UCSD-AML1 (cell line): ENCODE results near the gene DNAH2.

Experiments
- DNase-seq: peaks from one replicate; lab custom pipeline; 2025; ENCODE audit not compliant: unreplicated experiment; lab: John Stamatoyannopoulos, UW

The DNAH2 gene

DNA sequence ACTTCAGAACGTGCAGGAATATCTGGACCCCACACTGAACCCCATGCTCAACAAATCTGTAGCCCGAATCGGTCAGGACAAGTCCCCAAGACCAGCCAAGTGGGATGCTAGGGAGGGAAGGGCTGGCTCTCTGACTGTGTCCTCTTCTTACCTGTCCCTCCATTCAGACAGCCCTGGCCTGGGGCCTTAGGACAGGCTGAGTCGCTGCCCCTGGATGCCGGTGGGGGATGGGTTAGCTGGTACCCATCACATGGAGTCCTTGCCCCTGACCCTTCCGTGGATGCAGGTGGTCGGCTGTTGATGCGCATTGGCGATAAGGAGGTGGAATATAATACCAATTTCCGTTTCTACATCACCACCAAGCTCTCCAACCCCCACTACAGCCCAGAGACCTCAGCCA is 100.5 kb downstream of the DNAH2 start:
- no peak for DNase-seq

DNA sequence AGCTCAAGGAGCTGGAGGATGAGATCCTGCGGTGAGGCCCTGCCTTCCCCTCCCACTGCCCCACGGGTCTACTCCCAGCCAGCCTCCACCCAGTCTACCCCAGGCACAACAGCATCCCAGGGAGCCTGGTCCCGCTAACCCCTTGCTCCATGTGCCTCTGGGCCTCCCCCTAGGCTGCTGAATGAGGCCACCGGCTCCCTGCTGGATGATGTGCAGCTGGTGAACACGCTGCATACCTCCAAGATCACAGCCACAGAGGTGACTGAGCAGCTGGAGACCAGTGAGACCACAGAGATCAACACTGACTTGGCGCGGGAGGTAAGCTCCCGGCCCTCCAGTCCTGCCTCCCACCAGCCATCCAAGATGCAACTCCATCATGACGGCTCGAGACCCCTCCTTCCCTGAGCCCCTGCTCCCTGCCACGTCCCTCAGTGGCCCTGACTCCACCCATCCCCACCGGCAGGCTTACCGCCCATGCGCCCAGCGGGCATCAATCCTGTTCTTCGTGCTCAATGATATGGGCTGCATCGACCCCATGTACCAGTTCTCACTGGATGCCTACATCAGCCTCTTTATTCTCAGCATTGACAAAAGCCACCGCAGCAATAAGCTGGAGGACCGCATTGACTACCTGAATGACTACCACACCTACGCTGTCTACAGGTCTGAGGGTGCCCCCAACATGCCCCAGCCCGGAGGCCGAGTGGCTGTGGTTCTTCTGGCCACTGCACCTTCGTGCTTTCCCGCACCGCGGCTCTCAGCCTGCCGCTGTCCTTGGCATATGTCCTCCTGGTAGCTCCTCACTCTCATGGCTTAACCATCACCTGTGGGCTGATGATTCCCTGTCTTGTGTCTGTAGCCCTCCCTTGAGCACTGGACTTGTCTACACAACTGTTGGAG is 101.5 kb downstream of the DNAH2 start:
- no peak for DNase-seq

- no peak for DNase-seq
These were observed 102.7 kb downstream of the DNAH2 start for GRCh38 chr17:7820231-7820630.

- no peak for DNase-seq
These were observed 104.6 kb downstream of the DNAH2 start for GRCh38 chr17:7822126-7822525.

GRCh38 chr17:7823581-7824001 is 106.0 kb downstream of the DNAH2 start:
- no peak for DNase-seq

DNA sequence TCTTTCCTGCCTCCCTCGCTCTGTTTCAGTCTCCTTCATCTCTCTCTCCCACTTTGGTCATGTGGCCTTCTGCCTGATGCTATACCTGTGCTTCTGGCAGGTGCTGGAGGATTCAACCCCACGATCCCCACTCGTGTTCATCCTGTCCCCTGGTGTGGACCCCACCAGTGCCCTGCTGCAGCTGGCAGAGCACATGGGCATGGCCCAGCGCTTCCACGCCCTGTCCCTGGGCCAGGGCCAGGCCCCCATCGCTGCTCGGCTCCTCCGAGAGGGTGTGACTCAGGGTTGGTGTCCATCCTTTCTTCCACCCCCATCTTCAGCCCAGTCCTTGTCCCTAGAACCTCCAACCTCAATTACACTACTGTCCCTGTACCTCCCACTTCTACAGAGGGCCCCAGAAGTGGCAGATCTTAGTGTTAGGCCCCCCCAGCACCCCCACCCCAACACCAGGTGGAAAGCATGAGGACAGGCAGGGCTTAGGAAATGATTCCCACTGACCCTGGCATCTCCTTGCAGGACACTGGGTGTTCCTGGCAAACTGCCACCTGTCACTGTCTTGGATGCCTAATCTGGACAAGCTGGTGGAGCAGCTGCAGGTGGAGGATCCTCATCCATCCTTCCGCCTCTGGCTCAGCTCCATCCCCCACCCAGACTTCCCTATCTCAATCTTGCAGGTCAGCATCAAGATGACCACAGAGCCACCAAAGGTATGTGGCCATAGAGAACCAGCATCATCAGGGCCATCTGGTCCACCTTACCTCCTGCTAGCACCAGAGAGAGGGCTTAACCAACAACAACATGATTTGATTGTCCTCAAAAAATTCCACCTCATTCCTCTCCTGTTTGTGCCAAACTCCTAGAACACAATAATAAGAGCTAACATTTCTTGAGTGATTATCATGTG is 106.7 kb downstream of the DNAH2 start:
- DNase-seq: no peak

GRCh38 chr17:7825206-7825990 is 107.9 kb downstream of the DNAH2 start:
- no peak for DNase-seq

GRCh38 chr17:7830616-7831015 is 113.1 kb downstream of the DNAH2 start:
- no peak for DNase-seq

DNA sequence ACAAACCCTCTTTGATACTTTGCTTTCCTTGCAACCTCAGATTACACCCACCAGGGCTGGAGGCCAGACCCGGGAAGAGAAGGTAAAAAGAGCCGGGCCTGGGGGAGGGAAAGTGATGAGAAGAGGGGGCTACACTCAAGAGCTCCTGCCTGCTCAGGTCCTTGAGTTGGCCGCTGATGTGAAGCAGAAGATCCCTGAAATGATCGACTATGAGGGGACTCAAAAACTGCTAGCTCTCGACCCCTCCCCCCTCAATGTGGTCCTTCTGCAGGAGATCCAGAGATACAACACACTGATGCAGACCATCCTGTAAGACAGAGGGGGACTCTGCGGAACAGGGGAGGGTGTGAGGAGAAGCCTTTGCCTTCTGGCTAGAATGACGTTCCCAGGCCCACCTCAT is 113.7 kb downstream of the DNAH2 start:
- no peak for DNase-seq

GRCh38 chr17:7832431-7832830 is 114.9 kb downstream of the DNAH2 start:
- no peak for DNase-seq

DNA sequence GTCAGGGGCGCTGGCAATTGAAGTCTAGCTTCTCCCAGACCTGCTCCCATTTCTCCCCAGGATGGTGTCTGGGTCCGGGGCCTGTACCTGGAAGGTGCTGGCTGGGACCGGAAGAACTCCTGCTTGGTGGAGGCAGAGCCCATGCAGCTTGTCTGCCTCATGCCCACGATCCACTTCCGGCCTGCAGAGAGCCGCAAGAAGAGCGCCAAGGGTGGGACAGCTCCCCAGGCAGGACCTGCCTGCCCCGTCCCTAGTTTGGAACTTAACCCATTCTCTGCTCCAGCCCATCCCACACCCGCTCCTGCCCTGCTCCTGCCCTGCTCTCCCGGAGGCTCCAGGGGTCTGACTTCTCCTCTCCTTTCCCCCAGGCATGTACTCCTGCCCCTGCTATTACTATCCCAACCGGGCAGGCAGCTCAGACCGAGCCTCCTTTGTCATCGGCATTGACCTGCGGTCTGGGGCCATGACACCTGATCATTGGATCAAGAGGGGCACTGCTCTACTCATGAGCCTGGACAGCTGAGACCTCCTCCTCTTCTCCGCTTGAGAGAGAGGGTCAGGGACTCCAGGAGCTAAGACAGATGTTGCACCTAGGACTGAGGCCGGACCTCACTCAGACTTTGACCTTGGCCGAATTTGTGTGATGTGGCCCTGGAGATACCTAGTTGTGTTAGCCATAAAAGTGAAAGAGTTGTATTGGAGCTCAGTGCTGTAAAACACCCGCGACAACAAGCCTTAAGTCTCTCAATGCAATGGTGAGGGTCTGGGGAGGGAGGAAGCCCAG is 115.7 kb downstream of the DNAH2 start:
- no peak for DNase-seq

- DNase-seq: peak; percentile 90
These were observed 116.4 kb downstream of the DNAH2 start, which contains the start of gene KDM6B for GRCh38 chr17:7833795-7834541. TSS of gene KDM6B (plus strand) at chr17:7834217. CDS start at chr17:7845555, 11,338 bp downstream.

DNA sequence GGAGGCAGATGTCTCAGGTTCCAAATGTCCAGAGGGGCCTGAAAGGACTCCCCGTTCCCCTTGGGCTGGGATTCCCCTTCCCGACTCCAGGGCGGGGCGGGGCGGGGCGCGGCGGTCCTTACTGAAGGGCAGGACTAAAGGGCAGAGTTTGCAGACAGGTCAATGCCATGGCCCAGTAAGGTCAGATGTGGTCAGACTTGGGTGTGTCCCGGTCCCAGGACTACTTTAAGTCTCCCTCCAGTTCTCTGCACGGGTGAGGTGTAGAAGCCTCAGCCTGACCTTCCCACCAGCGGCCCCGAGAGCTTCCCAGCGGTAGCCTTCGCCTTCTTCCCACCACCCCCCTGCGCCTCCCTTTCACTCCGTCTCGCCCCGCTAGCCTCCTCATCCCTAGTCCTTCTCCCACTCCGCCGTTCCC is 117.0 kb downstream of the DNAH2 start:
- peak; percentile 64 for DNase-seq

DNA sequence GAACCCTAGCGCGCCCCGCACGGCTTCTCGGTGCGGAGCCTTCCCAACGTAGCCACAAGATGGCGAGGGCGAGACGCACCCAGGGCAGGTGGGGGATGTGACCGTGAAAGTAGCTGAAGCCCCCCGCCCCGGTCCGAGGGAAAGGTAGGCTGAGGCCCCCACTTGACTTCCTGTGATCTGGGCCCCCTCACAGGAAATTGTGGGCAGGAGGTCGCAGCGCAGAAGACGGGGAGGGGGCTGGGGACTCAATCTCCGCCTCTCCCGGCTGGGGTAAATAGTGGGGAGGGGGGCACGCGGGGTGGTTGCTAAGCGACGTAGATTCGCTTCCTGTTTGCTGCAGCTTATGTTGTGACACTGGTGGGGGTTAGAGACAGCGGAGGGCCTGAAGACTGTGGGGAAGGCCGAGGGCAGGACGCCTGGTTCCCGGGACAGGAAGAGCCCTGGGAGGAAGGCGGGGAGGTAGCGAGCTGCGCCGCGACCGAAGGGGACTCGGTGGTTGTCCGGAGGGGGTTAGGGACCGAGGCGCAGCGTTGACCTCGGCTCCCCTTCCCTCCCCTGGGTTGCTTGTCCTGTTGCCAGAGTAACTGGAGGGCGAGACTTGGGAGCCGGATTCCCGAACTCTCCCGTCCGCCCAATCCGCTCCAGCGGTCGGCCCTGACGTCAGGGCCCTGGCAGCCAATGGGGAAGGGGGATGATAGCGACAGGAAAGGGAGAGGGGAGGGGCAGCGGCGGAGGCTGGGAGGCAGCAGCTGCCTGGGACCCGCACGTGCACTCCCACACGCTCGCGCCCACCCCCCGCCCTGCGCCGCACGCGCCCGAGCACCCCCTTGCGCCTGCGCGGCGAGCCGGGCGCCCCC is 117.6 kb downstream of the DNAH2 start:
- DNase-seq: peak; percentile 97

- DNase-seq: no peak
These were observed 118.5 kb downstream of the DNAH2 start for GRCh38 chr17:7835814-7836595.

DNA sequence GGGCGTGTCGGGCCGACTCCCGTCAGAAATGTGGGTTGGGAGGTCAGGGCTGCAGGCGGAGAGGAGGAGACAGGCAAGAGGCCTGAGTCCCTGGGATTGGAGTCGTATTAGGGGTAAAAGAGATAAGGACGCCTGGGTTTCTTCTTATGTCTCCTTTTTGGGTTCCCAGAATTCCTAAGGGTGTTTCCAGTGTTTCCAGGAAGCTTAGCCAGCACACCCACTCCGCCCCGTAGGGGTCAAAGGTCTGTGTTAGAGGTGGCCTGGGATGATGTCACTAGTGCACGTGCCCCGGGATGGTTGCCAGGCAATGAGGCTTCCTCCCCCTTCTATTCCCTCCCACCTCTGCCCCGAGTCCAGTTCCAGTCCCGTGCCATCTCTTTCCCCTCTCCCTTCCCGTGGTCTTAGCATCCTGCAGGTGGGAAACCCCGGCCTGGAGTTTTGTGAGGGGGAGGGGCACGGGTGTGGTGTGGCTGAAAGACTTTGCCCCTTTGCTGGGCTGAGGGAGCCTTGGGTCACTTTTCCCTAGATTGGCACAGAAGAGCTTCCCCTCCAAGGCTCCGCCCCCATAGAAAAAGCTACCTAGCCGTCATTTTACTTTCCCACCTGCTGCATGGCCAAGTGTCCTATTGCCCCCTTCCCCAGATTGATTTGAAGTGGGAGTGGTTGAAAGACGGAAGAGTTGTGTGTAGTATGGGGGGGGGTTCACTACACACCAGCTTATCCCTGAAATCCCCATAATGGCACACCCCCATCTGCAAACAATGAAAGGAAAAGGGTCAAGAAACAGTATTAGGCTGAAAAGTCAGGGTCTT is 119.3 kb downstream of the DNAH2 start:
- peak; percentile 90 for DNase-seq
